GM23338 (cell line): ENCODE results near the gene BCDIN3D. TPM values are rescaled to one million over a fixed set of nuclear protein-coding genes. Genes with fewer than 3 reads are reported as not detected.

Experiments used
- ATAC-seq: fragments of 200-7000 bp; cut with Tn5 transposase; 3 replicates; pipeline ENCODE4 v1.9.1; 2020
- DNase-seq: peaks from one replicate; pipeline ENCODE4 v3.0.0-alpha.2; 2015; ENCODE audit warnings: low spot score
- H2AFZ ChIP-seq: fragments of 200-600 bp; sonication (generic); 2 replicates; pipeline ENCODE4 v1.8.0; 2016; ENCODE audit warnings: antibody characterized with exemption, mild to moderate bottlenecking, moderate library complexity
- H3F3A ChIP-seq: fragments of 200-600 bp; sonication (generic); replicated peaks from 2 replicates; pipeline ENCODE4 v1.8.0; 2017; ENCODE audit warnings: antibody characterized with exemption, mixed run types, low read depth
- H3K27ac ChIP-seq: fragments of 200-600 bp; sonication (generic); 2 replicates; pipeline ENCODE4 v1.6.1; 2016; ENCODE audit warnings: low read depth
- H3K27me3 ChIP-seq: fragments of 200-600 bp; sonication (generic); 2 replicates; pipeline ENCODE4 v1.8.0; 2016; ENCODE audit warnings: mild to moderate bottlenecking, mixed run types, moderate library complexity; ENCODE audit not compliant: insufficient read depth
- H3K36me3 ChIP-seq: fragments of 200-600 bp; sonication (generic); 2 replicates; pipeline ENCODE4 v1.8.0; 2016; ENCODE audit warnings: mild to moderate bottlenecking; ENCODE audit not compliant: insufficient read depth
- H3K4me1 ChIP-seq: fragments of 200-600 bp; sonication (generic); 2 replicates; pipeline ENCODE4 v1.8.0; 2016; ENCODE audit warnings: mild to moderate bottlenecking, moderate library complexity; ENCODE audit not compliant: insufficient read depth
- H3K4me2 ChIP-seq: fragments of 200-600 bp; sonication (generic); 2 replicates; pipeline ENCODE4 v1.7.1; 2017; ENCODE audit warnings: mixed run types
- H3K4me3 ChIP-seq: fragments of 200-600 bp; sonication (generic); 2 replicates; pipeline ENCODE4 v1.6.1; 2016; ENCODE audit warnings: mixed run types
- H3K79me2 ChIP-seq: fragments of 200-600 bp; sonication (generic); replicated peaks from 2 replicates; pipeline ENCODE4 v1.8.0; 2017; ENCODE audit warnings: mild to moderate bottlenecking; ENCODE audit not compliant: insufficient read depth
- H3K9me2 ChIP-seq: fragments of 200-600 bp; sonication (generic); 2 replicates; pipeline ENCODE4 v1.8.0; 2017; ENCODE audit not compliant: insufficient read depth
- H4K20me1 ChIP-seq: fragments of 200-600 bp; sonication (generic); replicated peaks from 2 replicates; pipeline ENCODE4 v1.8.0; 2017; ENCODE audit warnings: mild to moderate bottlenecking; ENCODE audit not compliant: insufficient read depth
- H3K27ac Mint-ChIP-seq: 2 replicates; pipeline ENCODE4 v1.8.0; 2020; ENCODE audit warnings: inconsistent platforms, mild to moderate bottlenecking, moderate library complexity, mixed read lengths
- H3K27me3 Mint-ChIP-seq: 3 replicates; pipeline ENCODE4 v1.8.0; 2022; ENCODE audit warnings: low read depth, mild to moderate bottlenecking, moderate library complexity, mixed read lengths, inconsistent platforms; ENCODE audit not compliant: insufficient read depth, poor library complexity
- H3K36me3 Mint-ChIP-seq: 3 replicates; pipeline ENCODE4 v1.8.0; 2021; ENCODE audit warnings: low read depth, mild to moderate bottlenecking, inconsistent platforms, moderate library complexity, mixed read lengths
- H3K4me1 Mint-ChIP-seq: 3 replicates; pipeline ENCODE4 v1.8.0; 2020; ENCODE audit warnings: mild to moderate bottlenecking, inconsistent platforms, mixed read lengths
- H3K4me3 Mint-ChIP-seq: 3 replicates; pipeline ENCODE4 v1.8.0; 2021; ENCODE audit warnings: moderate library complexity, mild to moderate bottlenecking, inconsistent platforms, mixed read lengths
- H3K9me3 Mint-ChIP-seq: 3 replicates; pipeline ENCODE4 v1.8.0; 2020; ENCODE audit warnings: moderate library complexity, mild to moderate bottlenecking, inconsistent platforms, mixed read lengths
- CREB1 ChIP-seq: fragments of 250-450 bp; sonication (Bioruptor Pico); IDR thresholded peaks from 2 replicates; pipeline ENCODE4 v1.5.0; 2020; ENCODE audit warnings: low read depth, mild to moderate bottlenecking, moderate library complexity
- EZH2 ChIP-seq: fragments of 200-600 bp; sonication (generic); IDR thresholded peaks from one replicate; pipeline ENCODE4 v1.8.0; 2017; ENCODE audit warnings: antibody characterized with exemption, mild to moderate bottlenecking, low read depth; ENCODE audit not compliant: unreplicated experiment
- EZH2phosphoT487 ChIP-seq: fragments of 200-600 bp; sonication (generic); IDR thresholded peaks from one replicate; pipeline ENCODE4 v1.8.1; 2018; ENCODE audit warnings: antibody characterized with exemption; ENCODE audit not compliant: unreplicated experiment
- JUNB ChIP-seq: IDR thresholded peaks from one replicate; pipeline ENCODE4 v1.6.1; 2016; ENCODE audit warnings: antibody characterized with exemption; ENCODE audit not compliant: unreplicated experiment
- POLR2AphosphoS5 ChIP-seq: IDR thresholded peaks from 2 replicates; pipeline ENCODE4 v1.6.1; 2016; ENCODE audit warnings: antibody characterized with exemption, low read depth
- STAT1 ChIP-seq: IDR thresholded peaks from one replicate; pipeline ENCODE4 v1.6.1; 2016; ENCODE audit warnings: antibody characterized with exemption; ENCODE audit not compliant: unreplicated experiment
- ZNF331 ChIP-seq: fragments of 250-450 bp; sonication (Bioruptor Pico); IDR thresholded peaks from 2 replicates; pipeline ENCODE4 v1.5.0; 2020; ENCODE audit warnings: low read depth, mild to moderate bottlenecking, moderate library complexity
- ZNF462 ChIP-seq: fragments of 250-450 bp; sonication (Bioruptor Pico); IDR thresholded peaks from 2 replicates; pipeline ENCODE4 v1.5.0; 2020; ENCODE audit warnings: mild to moderate bottlenecking, moderate library complexity
- polyA plus RNA-seq: library from polyadenylated mRNA; unstranded; fragments of >200 nt; fragmentation: Nextera tagmentation; extraction: Ambion mirVana; gene quantifications from 2 replicates; pipeline ENCODE4 v1.2.1, GENCODE V29; 2016
- total RNA-seq: library from RNA; depleted of rRNA; stranded (reverse); fragments of >200 nt; shearing (Covaris generic); gene quantifications from 2 replicates; pipeline ENCODE4 v1.2.3, GENCODE V29; 2014

The BCDIN3D gene
- total and polyA plus RNA-seq, 2 experiments from 2014 or later: 1.4 to 1.8 TPM

GRCh38 chr12:49825971-49826421, 16.9 kb downstream of the BCDIN3D start:
- H3K4me1 Mint-ChIP-seq: peaks cover 53% of the 10 kb centered on the region
- H3K9me3 Mint-ChIP-seq: no peaks in the 10 kb centered on the region
- Histone ChIP-seq H3K4me3 (no peak overlapping the region; the same call in 1 of the 2 replicates), H3F3A (0 out of 2 replicates have a peak, but pooled peaks cover 6% of the 10 kb centered on the region), H3K79me2 (peaks cover 66% of the 10 kb centered on the region), H3K4me2 (peak overlapping the region; percentile 41; the same call in 1 of the 2 replicates), H3K27me3 (no peaks in the 10 kb centered on the region), H3K9me2 (no peaks in the 10 kb centered on the region), H4K20me1 (peaks cover 12% of the 10 kb centered on the region), H3K4me1 (peaks cover 39% of the 10 kb centered on the region), H2AFZ (no peak overlapping the region), H3K27ac (no peak overlapping the region), H3K36me3 (no peaks in the 10 kb centered on the region)
- peaks cover 15% of the 10 kb centered on the region for H3K27me3 Mint-ChIP-seq
- peak overlapping the region; percentile 99; the same call in 2 of the 3 replicates for H3K4me3 Mint-ChIP-seq
- no peak for ATAC-seq
- no peak for DNase-seq
- no peak overlapping the region for H3K27ac Mint-ChIP-seq
- TF ChIP-seq EZH2phosphoT487 (no peak), EZH2 (no peak), ZNF331 (no peak), ZNF462 (no peak), JUNB (no peak), CREB1 (CRISPR knock-in tag) (no peak), POLR2AphosphoS5 (no peak), STAT1 (no peak)
- peaks cover 7% of the 10 kb centered on the region for H3K36me3 Mint-ChIP-seq
